Measurements from ENCODE around the gene SLC35C1.
"Not testable (repeated sequence)": the region's sequence is repeated elsewhere in the genome, so short reads cannot be mapped to it uniquely, and the experiment has no call there.

Gene SLC35C1

DNA sequence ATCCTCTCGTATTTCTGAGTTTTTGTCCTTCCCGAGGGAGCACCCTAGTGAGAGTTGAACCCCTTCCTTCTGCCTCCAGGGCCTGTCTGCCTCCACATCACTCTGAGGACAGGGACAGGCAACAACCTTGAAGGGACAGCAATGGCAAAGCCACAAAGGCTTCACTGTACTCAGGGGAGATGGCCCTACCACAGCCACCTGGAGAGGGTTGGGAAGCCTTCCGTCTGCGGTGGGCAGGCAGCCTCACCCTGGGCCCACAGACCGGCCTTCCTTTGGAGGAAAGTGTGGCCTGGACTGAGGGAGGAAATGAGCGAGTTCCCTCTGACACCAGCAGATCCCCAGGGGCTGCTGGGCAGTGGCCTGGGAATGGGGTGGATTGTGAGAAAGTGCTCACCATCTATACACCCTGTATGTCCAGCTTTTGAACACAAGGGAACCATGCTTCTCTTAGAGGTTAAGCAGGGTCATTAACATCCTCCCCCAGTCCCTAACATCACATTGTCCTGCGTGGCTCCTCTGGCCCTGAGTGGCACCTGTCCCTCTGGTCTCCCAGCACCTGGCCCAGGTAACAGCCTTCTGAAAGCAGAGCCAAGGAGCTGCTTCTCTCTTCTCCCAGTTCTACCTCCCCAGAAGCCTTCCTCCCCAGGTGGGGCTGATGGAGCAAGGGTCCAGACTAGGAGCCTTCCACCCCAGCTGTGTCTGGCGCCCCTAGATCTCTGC, 6.8 kb downstream of the SLC35C1 start:
- no peak for DNase-seq

DNA sequence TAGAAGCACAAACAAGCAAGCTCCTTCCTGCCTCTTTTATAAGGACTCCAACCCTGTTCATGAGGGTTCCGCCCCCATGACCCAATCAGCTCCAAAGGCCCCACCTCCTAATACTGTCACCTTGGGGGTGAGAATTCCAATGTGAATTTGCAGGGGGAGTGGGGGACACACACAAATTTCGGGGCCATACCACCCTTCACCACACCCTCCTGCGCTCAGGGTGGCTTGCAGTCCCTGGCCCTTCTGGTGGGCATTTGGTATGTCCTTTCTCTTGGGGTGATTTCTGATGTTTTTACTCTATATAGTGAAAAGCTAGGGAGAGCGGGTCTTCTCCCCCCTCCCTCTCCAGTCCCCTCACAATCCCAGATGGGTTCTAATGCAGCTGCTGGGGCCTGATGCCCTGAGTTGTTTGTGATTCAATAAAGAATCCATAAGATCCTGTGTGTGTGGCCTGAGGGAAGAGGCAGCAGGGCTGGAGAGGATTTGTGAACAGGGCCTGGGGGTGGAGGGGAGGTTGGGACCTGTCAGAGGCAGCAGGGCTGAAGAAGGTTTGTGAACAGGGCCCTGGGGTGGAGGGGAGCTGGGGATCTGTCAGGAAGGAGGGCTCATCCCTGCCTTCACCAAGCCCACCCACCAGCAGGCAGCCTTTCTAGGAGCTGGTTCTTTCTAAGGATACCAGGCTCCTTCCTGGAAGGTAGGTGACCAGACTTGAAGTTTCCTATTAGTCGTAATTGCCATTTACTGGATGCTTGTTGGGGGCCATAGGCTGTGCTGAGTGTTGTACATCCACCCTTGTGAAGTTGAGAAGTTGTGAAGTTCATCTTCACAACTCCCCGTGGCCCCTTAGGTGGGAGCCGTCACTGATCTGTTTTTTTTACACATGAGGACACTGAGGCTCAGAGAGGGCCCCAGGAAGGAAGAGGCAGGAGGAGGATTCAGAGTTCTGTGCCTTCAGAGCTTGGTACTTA, 7.9 kb downstream of the SLC35C1 start:
- DNase-seq: no peak

DNA sequence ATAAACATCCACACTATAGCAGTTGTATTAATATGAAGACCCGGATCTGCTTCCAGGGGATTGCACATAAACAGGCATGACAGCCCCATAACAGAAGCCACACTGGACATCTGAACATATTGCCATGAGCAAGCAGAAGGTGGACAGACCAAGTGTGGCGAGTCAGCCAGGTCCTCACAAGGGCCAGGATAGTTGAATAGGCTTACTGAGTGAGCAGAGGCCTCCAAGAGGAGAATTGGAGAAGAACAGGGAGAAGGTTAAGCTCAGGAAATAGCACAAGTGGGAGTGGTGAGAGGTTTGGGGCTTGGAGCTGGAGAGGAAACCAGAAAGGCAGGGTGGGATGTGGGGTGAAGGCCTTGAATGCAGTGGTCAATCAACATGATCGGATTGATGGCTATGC, 10.8 kb downstream of the SLC35C1 start:
- no peak for DNase-seq

DNA sequence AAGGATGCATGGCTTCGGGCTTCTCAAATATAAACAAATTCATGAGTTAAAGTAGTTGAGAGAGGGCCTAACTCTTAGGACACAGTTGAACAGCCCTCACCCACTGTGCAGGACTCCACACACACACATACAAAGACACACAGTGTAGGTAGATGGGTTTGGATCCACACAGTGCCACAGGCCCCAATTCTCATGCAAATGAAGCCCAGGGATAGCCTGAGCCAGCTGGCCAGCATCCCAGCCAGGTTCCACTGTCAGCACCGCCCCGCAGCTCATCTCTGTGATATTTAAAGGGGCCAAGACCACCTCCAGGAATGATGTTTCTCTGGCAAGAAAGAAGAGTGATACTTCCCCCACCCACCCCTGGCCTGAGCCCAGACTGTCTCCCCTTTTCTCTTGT, 11.7 kb downstream of the SLC35C1 start:
- DNase-seq: peak; percentile 76

DNA sequence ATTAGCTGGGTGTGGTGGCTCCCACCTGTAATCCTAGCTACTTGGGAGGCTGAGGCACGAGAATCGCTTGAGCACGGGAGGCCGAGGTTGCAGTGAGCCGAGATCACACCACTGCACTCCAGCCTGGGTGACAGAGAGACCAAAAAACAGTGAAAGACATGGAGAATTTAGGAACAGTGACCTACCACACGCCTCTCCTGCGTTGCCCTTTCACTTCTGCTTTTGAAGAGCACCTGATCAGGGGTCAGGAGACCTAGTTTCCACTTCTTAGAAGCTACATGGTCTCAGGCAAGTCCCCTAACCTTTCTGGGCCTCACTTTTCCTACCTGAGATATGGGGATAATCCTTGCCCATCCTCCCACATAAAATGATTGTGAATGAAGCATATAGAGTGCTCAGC, 12.2 kb downstream of the SLC35C1 start:
- peak; percentile 78 for DNase-seq

DNA sequence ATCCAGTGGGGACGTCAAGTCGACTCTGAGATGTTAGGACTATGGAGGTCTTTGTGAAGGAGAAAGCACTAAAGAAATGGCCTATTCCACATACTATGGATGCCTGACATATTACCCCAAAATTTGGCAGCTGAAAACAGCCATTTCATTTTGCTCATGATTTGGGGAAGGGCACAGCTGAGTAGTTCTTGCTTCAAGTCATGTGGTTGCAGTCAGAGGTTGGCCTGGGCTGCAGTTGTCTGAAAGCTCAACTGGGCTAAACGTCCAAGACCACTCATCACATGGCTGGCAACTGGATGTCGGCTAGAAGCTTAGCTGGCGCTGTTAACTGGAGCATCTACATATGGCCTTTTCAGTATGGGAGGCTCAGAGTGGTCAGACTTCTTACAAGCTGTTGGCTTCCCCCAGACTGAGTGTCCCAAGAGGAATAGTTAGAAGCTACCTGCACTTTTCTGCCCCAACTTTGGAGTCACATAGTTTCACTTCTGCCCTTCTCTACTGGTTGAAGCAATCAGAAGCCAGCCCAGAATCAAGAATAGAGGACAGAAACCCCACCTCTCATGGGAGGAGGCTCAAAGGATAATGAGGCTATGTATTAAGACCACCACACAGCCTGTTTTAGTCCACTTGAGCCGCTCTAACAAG, 14.1 kb downstream of the SLC35C1 start:
- peak; percentile 19 for DNase-seq

DNA sequence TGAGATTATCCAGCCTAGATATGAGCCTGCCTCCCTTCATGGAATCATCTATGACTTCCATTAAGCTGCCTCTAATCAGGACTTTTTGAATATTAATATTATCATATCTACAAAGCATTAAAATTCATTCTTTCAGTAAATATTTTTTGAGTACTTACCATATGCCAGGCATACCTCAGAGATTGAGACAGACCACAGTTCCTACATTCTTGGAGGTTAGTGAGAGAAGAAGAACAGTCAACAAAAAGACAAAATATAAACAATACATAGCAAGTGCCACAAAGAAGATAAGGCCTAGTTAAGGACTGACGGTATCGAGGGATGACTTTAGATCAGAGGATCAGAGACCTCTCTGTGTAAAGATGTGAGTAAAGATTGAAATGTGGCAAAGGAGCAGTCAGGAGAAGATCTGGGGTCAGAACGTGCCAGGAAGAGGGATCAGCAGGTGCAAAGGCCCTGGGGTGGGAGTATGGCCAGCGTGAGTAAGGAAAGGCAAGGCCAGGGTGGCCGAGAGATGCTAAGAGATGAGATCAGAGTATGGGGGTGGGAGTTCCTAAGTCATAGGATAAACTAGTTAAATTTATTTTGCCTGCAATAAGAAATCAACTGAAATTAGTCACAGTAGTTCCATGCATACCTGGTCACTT, 15.4 kb downstream of the SLC35C1 start:
- DNase-seq: no peak

DNA sequence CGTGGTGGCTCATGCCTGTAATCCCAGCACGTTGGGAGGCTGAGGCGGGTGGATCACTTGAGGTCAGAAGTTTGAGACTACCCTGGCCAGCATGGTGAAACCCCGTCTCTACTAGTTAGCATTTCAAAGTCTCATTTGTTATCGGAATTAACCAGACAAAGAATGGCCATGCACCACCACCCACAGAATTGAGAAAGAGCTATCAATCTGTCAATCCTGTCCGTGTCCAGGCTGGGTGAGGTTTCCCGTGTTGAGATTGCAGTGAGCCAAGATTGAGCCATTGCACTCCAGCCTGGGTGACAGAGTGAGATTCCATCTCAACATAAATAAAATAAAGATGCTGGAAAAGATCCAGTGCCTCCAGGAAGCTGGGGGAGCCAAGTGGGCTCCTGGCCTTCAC, 21.5 kb downstream of the SLC35C1 start:
- not testable (repeated sequence) for DNase-seq

DNA sequence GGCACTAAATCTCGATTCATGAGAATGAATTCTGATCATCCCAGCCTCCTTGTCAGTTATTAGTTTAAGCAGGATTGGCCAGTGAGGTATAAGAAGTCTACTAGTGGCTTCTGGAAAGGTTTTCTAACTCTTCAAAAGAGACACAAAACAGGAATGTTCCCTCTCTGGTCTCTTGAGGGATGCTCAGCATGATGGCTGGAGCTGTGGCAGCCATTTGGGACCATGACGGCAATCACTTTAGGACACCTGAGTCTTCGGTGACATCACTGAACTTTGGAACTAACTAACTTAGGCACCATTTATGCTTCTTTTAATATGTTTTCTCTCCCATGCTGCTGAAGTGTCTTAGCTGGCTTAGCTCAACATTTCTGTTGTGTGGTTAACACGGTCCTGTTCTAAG, 22.2 kb downstream of the SLC35C1 start:
- DNase-seq: no peak

DNA sequence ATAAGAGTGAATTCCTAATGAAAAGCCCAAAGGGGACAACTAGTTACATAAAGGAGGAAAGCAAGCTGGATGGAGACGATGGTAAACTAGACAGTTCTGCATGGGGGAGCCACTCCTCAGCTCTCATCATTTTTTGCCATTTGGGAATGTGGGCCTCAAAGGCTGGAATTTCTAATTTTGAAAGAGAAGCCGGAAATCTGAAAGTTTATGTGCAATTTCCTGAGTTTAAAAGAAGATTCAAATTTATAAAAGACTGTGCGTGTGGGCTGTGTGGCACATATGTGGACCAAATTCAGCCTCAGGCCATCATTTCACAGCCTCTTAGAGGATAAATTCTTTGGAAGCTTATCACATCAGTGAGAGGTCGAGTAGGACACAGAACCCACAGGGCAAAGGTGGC, 24.0 kb downstream of the SLC35C1 start:
- DNase-seq: no peak

DNA sequence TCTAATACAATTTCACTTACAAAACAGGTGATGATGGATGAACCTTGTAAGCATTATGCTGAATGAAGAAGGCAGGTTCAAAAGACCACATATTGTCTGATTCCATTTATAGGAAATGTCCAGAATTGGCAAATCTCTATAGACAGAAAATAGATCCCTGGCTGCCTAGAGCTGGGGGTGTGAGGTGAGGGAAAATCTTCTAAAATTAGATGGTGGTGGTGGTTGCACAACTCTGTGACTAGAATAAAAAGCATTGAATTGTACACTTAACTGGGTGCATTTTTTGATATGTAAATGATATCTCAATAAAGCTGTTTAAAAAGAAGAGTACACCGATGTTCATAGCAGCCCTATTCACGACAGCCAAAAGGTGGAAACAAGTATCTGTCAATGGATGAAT, 25.6 kb downstream of the SLC35C1 start:
- no peak for DNase-seq

DNA sequence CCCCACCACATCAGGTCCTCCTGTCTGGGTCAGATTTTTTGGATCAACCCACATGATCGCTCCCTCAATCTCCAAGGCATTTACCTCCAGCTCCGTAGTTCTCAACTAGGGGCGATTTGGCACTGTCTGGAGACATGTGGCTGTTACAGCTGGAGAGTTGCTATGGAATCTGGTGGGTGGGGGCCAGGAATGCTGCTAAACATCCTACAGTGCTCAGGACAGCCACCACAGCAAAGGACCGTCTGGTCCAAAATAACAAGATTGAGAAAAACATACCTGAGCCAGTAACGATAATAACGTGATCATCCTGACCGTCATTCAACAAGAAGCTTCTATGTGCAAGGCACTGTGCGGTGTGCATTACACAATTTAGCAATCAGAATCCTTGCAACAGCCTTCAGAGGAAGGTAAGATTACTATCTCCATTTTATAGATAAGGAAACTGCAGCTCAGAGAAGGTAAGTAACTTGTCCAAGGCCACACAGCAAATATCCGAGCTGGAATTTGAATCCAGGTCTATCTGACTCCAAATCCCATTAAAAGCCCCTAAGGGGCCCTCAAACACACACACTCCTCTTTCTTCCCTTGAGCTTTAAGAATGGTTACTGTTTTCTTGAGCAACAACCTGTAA, 28.0 kb downstream of the SLC35C1 start:
- no peak for DNase-seq

DNA sequence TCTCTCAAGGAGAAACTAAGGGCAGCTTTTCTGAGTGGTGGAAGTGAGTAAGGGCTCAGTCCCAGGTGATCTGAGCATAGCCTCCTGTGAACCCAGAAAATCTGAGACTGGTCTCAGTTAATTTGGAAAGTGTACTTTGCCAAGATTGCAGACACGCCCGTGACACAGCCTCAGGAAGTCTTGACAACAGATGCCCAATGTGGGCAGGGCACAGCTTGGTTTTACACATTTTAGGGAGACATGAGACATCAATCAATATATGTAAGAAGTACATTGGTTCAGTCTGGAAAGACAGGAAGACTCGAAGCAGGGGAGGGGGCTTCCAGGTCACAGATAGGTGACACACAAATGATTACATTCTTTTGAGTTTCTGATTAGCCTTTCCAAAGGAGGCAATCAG, 28.8 kb downstream of the SLC35C1 start:
- no peak for DNase-seq

DNA sequence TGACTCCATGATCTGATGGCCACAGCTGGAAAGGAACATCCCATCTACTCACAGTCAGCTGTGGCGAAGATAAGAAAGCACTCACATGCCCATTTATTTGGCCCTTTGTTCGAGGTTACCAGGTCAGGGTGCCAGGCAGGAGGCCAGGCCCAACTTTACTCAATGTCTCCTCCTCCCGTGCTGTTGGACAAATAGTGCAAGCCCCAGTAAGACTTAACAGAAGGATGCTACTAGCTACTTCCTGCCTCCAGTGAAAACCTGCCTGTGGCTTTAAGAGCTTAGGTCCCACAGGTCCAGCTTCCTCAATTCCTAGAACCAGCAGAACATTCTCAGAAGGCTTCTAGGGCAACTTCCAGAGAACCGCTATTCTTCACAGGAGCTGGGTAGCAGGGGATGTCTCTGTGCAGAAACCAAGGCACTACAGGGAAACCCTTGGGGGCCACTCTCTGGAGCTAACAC, 29.4 kb downstream of the SLC35C1 start:
- peak; percentile 26 for DNase-seq

DNA sequence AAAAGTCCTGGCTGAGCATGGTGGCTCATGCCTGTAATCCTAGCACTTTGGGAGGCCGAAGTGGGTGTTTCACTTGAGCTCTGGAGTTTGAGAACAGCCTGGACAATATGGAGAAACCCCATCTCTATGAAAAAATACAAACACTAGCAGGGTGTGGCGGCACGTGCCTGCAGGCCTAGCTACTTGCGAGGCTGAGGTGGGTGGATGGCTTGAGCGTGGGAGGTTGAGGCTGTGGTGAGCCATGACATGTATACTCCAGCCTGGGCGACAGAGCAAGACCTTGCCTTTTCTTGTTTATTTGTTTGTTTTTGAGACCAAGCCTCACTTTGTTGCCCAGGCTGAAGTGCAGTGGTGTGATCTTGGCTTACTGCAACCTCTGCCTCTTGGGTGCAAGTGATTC, 34.3 kb downstream of the SLC35C1 start:
- DNase-seq: no peak

DNA sequence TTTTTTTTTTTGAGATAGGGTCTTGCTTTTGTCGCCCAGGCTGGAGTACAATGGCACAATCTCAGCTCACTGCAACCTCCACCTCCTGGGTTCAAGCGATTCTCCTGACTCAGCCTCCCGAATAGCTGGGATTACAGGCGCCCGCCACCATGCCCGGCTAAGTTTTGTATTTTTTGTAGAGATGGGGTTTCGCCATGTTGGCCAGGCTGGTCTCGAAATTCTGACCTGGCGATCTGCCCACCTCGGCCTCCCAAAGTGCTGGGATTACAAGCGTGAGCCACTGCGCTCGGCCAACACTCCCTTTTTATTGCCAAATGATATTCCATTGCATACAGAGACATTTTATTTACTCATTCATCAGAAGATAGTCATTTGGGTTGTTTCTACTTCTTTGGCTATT, 35.3 kb downstream of the SLC35C1 start:
- DNase-seq: not testable (repeated sequence)

DNA sequence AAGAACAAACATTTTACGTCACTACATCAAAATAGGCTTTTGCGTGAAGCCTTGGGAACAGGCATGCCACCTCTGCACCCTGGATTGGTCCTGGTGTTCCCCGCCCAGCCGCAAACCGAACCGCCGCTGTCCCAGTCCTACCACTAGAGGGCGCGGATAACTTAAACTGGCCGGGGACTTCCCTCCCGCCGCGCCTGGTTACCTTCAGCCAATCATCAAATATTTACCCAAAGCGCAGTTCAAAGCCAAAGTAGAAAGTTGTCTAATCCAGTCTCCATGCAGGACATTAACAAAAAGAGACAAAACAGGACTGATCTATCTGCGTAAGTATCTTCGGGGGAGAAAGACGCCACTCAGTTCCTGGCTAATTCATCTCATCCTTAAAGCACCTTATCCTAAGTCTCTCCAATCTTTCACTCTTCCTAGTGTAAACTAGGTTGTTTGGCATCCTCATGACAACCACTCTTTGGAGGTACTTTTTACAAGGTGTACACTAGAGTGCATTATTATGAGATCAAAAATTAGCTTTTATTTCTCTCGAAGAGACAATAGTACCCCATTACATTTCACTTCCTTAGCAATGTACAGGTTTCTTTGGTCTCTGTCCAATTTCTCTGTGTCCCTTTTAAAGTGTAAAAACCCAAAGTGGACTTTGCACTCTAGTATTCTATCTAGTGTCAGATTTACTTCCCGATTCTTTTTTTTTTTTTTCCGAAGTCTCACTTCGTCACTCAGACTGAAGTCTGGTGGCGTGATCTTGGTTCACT, 38.4 kb downstream of the SLC35C1 start:
- peak; percentile 87 for DNase-seq

DNA sequence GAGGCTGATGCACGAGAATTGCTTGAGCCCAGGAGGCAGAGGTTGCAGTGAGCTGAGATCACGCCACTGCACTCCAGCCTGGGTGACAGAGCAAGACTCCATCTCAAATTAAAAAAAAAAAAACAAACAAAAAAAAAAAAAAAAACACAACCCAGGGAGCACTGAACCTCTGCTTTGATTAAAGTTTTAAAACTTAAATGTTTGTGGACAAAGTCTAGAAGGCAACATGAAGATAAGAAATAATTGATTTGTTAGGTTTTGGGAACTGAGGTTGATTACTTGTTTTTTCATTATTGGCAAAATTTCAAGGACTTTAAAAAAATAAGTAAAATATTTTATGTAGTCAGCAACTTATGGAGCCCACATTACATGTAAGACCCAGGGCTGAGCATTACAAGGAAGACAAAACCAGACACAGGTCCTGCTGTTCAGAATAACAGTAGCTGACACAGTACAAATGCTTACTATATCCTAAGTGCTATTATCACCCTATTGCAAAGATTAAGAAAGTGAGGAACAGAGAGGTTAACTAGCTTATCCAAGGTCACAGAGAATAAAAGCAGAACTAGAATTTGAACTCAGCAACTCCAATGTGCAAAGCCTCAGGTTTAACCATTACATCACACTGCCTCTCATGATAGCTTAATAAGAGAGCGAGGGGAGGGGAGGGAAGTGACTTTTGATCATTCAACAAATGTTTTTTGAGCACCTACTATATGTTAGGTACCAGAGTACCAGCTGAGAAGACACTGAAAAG, 40.1 kb downstream of the SLC35C1 start:
- peak; percentile 46 for DNase-seq

DNA sequence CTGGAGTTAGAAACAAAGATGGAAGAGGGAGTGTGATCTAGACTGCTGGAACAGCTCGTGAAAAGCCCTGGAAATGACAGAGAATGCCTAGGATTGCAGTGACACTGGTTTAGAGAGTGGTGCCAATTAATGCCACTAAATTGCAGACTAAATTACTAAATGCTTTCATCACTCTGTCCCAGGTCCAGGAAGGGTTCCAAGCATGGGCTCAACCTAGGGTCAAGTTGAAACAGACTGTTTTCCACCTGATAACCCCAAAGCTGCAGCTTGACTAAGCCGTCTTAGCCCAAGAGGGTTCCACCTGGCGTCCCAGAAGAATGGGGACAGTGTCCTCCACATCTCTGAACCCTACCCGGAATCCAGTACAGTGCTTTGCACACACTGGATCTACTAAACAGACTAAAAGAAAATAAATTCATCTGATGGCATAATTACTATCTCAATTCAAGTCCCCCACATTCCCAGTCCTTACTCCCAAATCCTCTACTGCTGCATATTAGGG, 41.3 kb downstream of the SLC35C1 start:
- no peak for DNase-seq

Data from RPMI8226 (cell line).